Osteoblast (primary cell): ENCODE measurements around the gene TLE7. TPM values are rescaled to one million over a fixed set of nuclear protein-coding genes. Genes with fewer than 3 reads are reported as not detected.

Experiments used
- DNase-seq: peaks from one replicate; pipeline ENCODE4 v3.0.0; 2011; ENCODE audit warnings: low spot score, mixed read lengths; ENCODE audit not compliant: insufficient read length; ENCODE audit errors: missing footprints
- H2AFZ ChIP-seq: 2 replicates; pipeline ENCODE4 v1.6.0; 2011; ENCODE audit warnings: mild to moderate bottlenecking, low read length
- H3K27ac ChIP-seq: 2 replicates; pipeline ENCODE4 v1.5.1; 2011; ENCODE audit warnings: mild to moderate bottlenecking, low read depth, low read length, moderate library complexity
- H3K27me3 ChIP-seq: 2 replicates; pipeline ENCODE4 v1.6.0; 2012; ENCODE audit warnings: mild to moderate bottlenecking, control low read depth, inconsistent platforms, low read length, moderate library complexity; ENCODE audit not compliant: insufficient read depth
- H3K36me3 ChIP-seq: 2 replicates; pipeline ENCODE4 v1.5.1; 2011; ENCODE audit warnings: mild to moderate bottlenecking, low read length, control low read depth, moderate library complexity; ENCODE audit not compliant: insufficient read depth
- H3K4me1 ChIP-seq: 2 replicates; pipeline ENCODE4 v1.5.1; 2011; ENCODE audit warnings: mild to moderate bottlenecking, low read length, control low read depth, moderate library complexity; ENCODE audit not compliant: insufficient read depth
- H3K4me2 ChIP-seq: 2 replicates; pipeline ENCODE4 v1.6.0; 2011; ENCODE audit warnings: mild to moderate bottlenecking, low read length; ENCODE audit not compliant: insufficient read depth
- H3K4me3 ChIP-seq: fragments of 200-600 bp; sonication (generic); 3 replicates; pipeline ENCODE4 v1.5.1; 2012; ENCODE audit warnings: mild to moderate bottlenecking, low read length, inconsistent platforms; ENCODE audit not compliant: insufficient read depth
- H3K79me2 ChIP-seq: 2 replicates; pipeline ENCODE4 v1.6.0; 2012; ENCODE audit warnings: mild to moderate bottlenecking, low read length, control low read depth, inconsistent platforms; ENCODE audit not compliant: insufficient read depth
- H3K9me3 ChIP-seq: 2 replicates; pipeline ENCODE4 v1.5.1; 2011; ENCODE audit warnings: low read depth, low read length, control low read depth
- H4K20me1 ChIP-seq: 2 replicates; pipeline ENCODE4 v1.6.0; 2012; ENCODE audit warnings: mild to moderate bottlenecking, low read length, control low read depth; ENCODE audit not compliant: insufficient read depth
- CTCF ChIP-seq: IDR thresholded peaks from 2 replicates; pipeline ENCODE4 v1.5.1; 2011; ENCODE audit warnings: mild to moderate bottlenecking, low read depth, low read length, moderate library complexity; ENCODE audit errors: extremely low read depth
- total RNA-seq: library from RNA; depleted of rRNA; stranded (reverse); fragments of >200 nt; gene quantifications from 2 replicates; pipeline ENCODE4 v1.2.3, GENCODE V29; 2012

The TLE7 gene
- total RNA-seq, 1 donor, result not detected

- Histone ChIP-seq H3K79me2 (no peaks in the 10 kb centered on the region), H3K36me3 (no peaks in the 10 kb centered on the region), H3K4me2 (no peak overlapping the region), H3K4me1 (no peaks in the 10 kb centered on the region), H4K20me1 (no peaks in the 10 kb centered on the region), H3K27me3 (no peaks in the 10 kb centered on the region), H2AFZ (no peak overlapping the region), H3K4me3 (no peak overlapping the region), H3K27ac (no peak overlapping the region), H3K9me3 (peaks cover 3% of the 10 kb centered on the region)
- no peak for TF ChIP-seq CTCF
- no peak for DNase-seq
Observed at GRCh38 chr16:71402674-71403073, 39.2 kb downstream of the TLE7 start.

GRCh38 chr16:71402007-71402406, 39.8 kb downstream of the TLE7 start:
- Histone ChIP-seq H3K4me3 (no peak overlapping the region), H3K36me3 (no peaks in the 10 kb centered on the region), H3K79me2 (no peaks in the 10 kb centered on the region), H3K9me3 (peaks cover 3% of the 10 kb centered on the region), H3K4me2 (no peak overlapping the region), H3K27me3 (no peaks in the 10 kb centered on the region), H4K20me1 (no peaks in the 10 kb centered on the region), H2AFZ (no peak overlapping the region), H3K4me1 (no peaks in the 10 kb centered on the region), H3K27ac (no peak overlapping the region)
- DNase-seq, result peak; percentile 65
- no peak for TF ChIP-seq CTCF

- H3K27ac ChIP-seq, result no peak overlapping the region
- DNase-seq, result no peak
Observed at GRCh38 chr16:71399801-71400563, 41.9 kb downstream of the TLE7 start.

GRCh38 chr16:71396594-71396993, 45.3 kb downstream of the TLE7 start:
- Histone ChIP-seq H3K27me3 (peaks cover 3% of the 10 kb centered on the region), H3K4me1 (no peaks in the 10 kb centered on the region), H3K9me3 (no peaks in the 10 kb centered on the region), H2AFZ (no peak overlapping the region), H4K20me1 (no peaks in the 10 kb centered on the region), H3K79me2 (no peaks in the 10 kb centered on the region), H3K36me3 (no peaks in the 10 kb centered on the region), H3K27ac (no peak overlapping the region), H3K4me2 (no peak overlapping the region), H3K4me3 (no peak overlapping the region)
- DNase-seq, result no peak
- no peak for TF ChIP-seq CTCF

More at GRCh38 chr16:71399801-71400563, 41.9 kb downstream of the TLE7 start:
- no peak overlapping the region for H3K4me3 ChIP-seq
- H3K79me2 ChIP-seq, result no peaks in the 10 kb centered on the region
- H4K20me1 ChIP-seq, result no peaks in the 10 kb centered on the region
- H3K27me3 ChIP-seq, result no peaks in the 10 kb centered on the region
- peaks cover 3% of the 10 kb centered on the region for H3K9me3 ChIP-seq
- H3K4me2 ChIP-seq, result no peak overlapping the region
- no peaks in the 10 kb centered on the region for H3K36me3 ChIP-seq
- no peak for TF ChIP-seq CTCF
- no peaks in the 10 kb centered on the region for H3K4me1 ChIP-seq
- H2AFZ ChIP-seq, result no peak overlapping the region
